NCI-H128 (cell line): ENCODE results near the gene PLXNC1.

Experiments used
- DNase-seq: peaks from one replicate; lab custom pipeline; 2025; ENCODE audit not compliant: unreplicated experiment; lab: John Stamatoyannopoulos, UW

PLXNC1 gene

DNA sequence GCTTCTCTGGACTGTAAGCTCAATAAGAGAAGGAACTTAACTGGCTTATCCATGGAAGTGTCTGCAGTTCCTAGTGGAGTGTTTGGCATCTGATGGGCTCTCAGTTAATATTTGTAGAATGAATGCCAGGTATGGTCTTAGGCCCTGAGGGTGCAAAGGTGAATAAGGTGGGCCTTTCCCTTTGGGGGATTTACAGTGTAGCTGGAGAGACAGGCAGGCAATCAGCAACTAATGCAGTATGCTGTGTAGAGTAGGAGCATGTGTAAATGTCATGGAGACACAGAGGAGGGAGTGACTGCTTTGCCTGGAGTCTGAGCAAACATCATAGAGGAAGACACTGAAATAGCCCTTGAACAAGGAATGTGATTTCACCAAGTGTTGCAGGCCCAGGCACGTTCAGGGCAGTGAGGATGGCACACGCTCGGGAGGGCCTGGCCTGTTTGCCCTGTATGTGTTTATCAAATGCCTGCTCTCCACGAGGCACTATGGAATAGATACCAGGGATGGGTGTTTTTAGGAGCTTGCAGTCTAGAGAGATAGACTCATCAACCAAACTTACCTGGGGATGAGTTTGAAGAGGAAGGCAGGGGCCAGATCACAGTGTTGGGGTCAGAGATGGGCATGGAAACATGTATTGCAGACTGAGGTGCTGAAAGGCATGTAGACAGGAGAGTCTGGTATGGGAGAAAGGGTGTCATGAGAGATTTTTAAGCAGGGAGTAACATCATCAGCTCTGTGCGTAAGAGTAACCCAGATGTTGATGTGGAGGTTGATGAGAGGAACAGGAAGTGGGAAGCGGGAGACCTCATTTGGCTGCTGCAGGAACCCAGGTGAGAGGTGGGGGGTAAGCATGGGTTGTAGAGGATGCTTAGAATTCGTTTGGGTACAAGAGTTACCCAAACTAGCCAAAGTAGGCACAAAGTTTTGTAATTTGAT is 54.1 kb downstream of the PLXNC1 start:
- DNase-seq, result no peak

DNA sequence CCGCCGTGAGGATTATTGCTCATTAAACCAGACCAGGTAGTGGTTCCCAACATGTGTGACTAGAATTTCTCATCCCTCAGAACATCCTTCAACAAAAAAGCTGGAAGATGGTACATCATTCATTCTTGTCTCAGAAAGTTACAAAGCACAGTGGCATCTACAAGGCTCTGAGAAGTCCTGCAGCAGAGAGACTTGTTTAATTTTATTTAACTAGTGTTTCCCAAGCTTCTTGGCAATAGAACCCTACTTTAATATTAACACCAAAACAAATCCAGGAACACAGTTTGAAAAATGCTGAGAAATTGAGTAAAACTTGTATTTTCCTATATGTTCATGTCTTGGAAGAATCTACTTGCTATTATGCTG is 54.8 kb downstream of the PLXNC1 start:
- no peak for DNase-seq

GRCh38 chr12:94203796-94204195 is 55.4 kb downstream of the PLXNC1 start:
- no peak for DNase-seq

DNA sequence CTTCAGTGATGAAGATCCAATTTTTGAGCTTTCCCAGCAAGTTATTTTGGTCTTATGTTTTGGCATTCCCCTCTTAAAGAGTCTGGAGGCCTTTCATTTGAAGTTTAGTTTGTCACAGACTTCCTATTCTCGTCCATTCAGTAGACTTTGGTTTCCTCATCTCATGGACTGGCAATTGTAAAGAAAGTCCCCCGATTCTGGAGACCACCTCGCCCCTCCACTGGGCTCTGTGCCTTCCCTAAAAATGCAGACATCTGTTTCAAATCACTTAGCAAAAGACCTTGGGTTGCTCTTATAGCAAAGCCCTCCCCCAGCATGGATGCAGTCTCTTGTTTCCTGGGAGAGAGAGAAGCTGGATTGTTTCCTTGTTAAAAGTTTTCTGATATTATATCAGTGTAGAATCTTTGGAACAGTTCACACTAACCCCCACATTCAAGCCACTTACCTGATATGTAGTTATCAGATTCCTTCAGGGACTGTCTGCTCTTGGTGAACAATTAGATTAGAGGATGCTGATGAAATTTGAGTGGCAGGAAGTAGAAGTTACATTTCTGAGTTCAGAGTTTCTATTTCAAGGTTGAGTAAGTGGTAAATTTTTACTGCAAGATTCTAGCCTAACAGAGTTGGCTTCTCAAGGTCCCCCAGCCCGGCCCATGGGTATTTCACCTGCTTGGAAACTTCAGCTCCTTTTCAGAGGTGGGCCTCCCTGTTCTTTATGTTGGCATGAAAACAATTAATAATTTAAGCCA is 56.3 kb downstream of the PLXNC1 start:
- DNase-seq, result no peak

DNA sequence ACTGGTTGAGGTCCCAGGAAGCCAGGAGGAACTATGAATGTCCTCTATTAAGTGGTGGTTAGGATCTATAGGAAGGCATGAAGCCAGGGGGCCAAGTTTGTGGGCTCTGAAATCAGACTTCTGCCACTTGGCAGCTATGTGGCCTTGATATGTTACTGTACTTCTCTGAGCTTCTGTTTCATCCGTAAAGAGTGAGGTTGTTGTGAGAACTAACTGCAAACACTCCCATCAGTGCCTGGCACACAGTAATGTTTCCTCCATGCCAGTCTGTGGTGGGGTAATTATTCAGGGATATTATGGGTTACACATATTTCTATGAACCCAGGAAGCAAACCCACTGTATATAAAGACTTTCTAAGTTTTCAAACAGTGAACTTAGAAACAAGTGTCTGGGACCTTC is 57.4 kb downstream of the PLXNC1 start:
- DNase-seq, result no peak

GRCh38 chr12:94206886-94207285 is 58.5 kb downstream of the PLXNC1 start:
- no peak for DNase-seq

DNA sequence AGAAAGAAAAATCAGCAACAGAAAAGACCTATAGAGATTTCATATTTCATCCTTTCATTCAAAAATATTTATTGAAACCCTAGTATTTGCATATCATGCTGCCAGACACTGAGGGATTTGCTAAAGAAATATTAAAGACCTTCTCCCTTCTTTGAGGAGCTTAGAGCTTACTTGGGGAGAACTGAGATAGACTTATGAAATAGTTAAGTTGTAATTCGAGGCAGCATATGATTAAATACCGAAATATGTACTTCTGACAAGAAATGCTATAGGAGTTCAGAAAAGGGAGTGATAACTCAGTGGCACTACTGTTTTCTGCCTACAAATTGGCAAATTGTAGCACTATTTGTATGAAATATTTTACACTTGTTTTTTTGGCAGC is 59.1 kb downstream of the PLXNC1 start:
- DNase-seq, result no peak

DNA sequence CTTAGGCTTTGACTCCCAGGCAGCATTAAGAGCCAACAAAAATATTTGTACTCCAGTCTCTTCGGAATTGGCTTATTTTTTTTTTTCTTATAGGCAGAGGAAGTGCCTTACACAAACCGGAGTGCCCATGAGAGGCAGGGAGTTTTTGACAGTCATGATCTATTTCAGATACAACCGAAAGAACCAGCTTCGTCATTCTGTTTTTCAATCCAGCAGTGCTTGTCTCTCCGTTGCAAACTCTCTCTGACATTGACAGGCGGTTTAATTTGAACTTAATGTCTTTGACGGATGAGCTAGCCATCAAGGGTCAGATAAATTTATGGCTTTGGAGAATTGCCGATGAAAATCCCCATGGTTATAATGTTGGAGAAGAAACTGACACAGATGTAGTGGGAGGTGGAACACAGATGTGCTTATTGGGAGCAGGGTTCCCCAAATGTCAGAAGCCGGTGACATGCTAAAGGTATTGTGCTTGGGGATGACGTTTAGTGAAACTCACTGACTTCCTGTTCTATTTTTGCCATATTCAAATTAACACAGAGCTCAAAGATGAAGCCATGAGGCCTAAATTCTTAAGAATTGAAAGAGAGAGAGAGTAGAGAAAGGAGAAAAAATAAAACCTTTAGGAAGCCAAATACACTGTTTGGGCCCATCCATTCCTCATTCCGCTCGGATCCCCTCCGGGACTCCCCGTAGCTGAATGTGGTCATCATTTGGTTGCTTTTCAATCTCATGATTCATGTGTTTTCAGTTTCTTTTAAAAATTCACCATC is 59.7 kb downstream of the PLXNC1 start:
- DNase-seq, result no peak

DNA sequence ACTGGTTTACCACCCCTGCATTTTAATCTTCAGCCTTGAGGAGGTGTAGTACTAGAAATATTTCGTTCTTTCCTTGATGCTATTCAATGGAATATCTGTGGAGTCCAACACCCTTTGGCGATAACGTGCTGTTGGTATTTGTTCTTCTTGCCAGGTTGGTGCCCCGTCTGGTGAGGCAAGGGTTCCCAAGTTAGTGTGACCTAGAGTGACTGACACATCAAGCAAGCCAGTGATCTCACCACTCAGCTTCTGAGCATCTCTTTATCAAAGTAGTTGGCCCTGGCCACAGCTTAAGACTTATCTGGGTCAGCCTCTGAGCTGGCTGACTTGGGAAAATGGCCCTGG is 60.2 kb downstream of the PLXNC1 start:
- no peak for DNase-seq

DNA sequence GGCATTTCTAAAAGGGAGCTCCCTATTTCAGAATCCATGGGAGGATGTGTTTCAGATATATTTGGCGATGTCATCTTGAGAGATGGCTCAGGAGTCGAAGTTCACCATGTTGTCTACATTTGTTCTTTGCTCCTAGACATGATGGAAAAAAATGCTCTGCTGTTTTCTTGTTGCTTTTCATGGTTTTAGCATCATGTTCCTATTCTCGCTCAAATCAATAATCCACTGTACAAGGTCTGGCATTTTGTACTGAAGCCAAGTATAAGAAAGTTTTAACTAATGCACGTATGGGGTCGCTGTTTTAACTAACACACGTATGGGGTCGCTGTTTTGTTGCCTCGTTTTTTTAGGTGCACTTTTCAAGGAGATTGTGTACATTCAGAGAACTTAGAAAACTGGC is 60.9 kb downstream of the PLXNC1 start:
- no peak for DNase-seq

DNA sequence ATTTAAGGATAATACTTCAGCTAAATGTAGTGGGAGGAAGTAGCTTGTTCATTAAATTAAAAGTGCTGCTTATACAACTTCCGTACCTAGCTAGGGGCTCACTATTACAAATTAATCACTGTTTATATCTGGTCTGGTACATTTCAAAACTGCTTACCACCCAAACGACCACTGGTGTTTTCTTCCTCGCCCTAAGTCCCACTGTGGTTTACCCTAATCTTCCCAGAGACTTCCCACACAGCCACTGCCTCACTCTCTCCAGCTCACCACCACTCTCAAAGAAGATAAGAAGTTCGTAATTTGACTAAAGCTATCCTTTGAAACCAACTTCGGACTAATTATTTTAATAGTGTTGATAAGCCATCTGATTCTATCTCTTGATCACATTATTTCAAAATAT is 62.6 kb downstream of the PLXNC1 start:
- no peak for DNase-seq

DNA sequence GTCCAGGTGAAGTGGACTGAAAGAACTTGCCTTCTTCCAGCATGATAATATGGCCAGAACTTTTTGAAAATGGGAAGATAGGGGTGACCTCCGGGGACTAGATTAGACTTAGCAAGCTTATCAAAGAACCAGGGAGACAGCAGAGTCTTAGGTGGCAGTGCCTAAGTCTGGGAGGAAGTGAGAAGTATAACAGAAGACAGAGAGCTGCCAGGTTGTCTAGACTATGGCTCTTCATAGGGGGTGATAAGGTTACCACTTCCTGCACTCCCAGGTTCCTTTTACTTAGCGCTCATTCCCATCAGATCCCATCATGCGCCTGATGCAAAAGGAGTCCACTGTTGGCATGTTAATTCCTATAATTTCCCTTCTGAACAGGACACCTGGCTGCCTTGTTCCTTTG is 69.9 kb downstream of the PLXNC1 start:
- DNase-seq, result no peak

- no peak for DNase-seq
Observed at GRCh38 chr12:94219622-94220302, 71.4 kb downstream of the PLXNC1 start.

GRCh38 chr12:94220804-94221203 is 72.4 kb downstream of the PLXNC1 start:
- DNase-seq, result no peak

DNA sequence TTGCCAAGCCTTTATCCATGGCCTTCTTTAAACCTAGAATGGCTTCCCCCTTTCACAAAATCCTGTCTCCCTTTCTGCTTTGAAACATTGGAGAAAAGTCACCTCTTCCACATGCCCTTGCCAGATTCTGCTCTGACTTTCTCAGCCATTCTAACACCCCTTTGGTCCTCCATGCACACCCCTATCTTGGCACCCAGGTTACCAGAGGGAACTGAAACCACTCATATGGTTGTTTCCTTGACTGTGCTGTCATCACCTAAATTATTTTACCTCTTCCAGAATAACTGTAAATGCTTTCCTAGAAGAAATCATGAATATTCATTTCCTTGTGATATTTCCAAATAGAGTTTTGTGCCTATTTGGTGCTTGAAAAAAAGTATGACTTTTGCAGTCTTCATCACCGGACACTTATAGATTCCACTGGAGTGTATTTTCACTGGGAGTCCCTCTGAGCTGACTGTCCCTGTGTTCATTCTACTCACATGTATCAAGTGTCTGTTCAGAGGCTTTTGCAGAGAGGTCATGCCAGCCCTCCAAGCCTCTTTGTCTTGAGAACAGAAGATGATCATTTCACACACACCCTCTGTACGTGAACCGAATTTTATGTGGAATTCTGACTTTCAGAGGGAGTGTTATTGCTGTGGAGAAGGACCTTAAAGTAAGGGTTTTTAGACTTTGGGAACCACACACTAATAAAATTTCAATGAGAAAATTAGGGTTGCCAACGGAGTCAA is 74.1 kb downstream of the PLXNC1 start:
- no peak for DNase-seq

- DNase-seq, result no peak
Observed at GRCh38 chr12:94223842-94224241, 75.5 kb downstream of the PLXNC1 start.

DNA sequence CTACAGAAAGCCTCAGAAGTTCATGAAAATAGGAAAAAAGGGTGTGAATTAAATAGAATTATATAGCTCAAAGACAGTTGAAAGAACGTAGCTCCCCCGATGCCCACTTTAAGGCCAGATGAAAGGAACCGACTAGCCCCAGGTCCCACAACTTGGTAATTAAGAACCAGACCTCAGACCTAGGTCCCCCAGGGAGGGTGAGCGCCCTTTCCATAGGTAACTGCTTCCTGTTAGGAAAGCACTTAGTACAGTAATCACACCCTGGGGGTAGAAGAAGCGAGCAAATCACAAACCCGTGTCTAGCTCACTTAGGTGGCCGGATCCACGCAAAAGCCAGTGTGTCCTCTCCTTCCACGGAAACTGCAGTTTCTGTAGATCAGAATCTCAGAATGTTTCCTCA is 77.1 kb downstream of the PLXNC1 start:
- DNase-seq, result no peak

GRCh38 chr12:94225947-94226630 is 77.7 kb downstream of the PLXNC1 start:
- DNase-seq, result no peak

DNA sequence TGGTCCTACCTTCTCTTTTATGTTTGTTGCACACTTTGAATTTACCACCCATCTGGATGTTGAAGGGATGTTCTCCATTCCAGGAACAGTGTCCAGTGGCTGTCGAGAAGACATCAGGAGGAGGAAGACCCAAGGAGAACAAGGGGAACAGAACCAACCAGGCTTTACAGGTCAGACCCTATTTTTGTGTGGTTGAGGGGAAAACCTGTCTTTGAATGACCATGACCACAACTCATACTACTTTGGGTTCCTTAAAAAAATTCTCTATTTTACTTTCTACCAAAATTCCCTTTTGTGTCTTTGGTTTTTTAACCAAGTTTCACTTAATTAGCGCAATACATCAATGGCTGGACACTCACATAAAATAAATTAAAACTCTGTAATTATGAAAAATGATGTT is 78.7 kb downstream of the PLXNC1 start:
- no peak for DNase-seq

DNA sequence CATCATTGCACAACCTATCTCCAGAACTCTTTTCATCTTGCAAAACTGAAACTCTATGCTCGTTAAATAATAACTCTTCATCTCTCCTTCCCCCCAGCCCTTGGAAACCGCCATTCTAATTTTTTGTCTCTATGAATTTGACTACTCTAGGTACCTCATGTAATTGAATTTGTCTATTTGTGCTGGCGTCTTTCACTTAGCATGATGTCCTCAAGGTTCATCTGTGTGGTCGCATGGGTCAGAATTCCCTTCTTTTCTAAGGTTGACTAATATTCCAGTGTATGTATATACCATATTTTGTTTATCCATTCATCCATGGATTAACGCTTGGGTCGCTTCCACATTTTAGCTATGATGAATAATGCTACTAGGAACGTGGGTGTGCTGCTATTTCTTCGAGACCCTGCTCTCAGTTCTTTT is 80.1 kb downstream of the PLXNC1 start:
- no peak for DNase-seq
